GM10847 (cell line): Measurements from ENCODE around the gene PTPRC.

Source experiments
- POLR2A ChIP-seq: IDR thresholded peaks from 2 replicates; pipeline ENCODE4 v1.6.1; 2011; ENCODE audit not compliant: insufficient read length; ENCODE audit errors: extremely low read depth

The PTPRC gene

GRCh38 chr1:198612471-198613260, 26.2 kb upstream of the PTPRC start:
- no peak for TF ChIP-seq POLR2A

DNA sequence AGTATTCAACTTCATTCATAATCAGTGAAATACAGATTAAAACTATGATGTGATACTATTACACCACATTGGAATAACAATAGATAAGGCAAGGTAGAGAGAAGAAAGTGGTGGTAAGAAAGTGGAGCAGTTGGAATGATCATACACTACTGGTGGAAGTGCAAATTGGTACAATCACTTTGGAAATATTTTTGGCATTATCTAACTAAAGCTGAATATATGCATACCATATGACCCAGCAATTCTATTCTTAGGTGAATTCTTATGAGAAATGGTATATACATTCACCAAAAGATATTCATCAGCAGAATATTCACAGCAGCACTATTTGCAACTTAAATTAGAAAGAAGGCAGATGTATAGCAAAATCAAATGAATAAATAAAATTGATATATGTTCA, 21.4 kb upstream of the PTPRC start:
- TF ChIP-seq POLR2A: no peak

DNA sequence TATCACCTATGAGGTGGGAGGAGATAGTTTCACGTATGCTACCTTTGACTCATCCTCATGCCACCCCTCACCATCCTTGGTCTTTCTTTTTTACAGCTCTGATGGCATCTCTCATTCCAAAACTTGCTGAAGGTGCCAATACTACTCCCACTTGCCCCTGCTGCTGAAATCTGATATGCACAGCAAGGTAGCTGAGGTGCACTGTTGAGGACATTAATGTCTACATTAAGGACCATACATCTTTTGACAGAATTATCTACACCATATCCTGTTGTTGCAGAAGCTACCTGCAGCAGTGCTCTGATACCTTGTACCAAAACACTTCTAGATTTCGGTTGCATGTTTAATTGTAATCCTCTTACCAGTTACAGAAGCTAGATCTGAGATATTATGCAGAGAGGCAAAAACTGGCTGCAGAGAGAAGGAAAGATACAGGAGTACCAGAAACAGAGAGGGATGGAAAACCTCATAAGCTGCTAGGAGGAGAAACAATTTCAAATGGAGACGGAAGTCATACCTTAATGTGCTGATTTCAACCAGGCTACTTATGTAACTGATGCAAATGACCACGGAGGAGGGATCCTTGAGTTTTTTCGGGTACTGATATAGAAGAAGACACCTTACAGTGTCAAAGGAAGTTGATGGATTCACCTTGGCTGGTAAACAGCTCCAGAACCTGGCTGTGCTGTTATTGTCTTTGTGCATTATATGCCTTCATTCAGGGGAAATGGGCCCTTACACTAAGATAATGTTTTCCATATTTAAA, 19.3 kb upstream of the PTPRC start:
- no peak for TF ChIP-seq POLR2A

- no peak for TF ChIP-seq POLR2A
These were observed 18.6 kb upstream of the PTPRC start for GRCh38 chr1:198620218-198620617.

DNA sequence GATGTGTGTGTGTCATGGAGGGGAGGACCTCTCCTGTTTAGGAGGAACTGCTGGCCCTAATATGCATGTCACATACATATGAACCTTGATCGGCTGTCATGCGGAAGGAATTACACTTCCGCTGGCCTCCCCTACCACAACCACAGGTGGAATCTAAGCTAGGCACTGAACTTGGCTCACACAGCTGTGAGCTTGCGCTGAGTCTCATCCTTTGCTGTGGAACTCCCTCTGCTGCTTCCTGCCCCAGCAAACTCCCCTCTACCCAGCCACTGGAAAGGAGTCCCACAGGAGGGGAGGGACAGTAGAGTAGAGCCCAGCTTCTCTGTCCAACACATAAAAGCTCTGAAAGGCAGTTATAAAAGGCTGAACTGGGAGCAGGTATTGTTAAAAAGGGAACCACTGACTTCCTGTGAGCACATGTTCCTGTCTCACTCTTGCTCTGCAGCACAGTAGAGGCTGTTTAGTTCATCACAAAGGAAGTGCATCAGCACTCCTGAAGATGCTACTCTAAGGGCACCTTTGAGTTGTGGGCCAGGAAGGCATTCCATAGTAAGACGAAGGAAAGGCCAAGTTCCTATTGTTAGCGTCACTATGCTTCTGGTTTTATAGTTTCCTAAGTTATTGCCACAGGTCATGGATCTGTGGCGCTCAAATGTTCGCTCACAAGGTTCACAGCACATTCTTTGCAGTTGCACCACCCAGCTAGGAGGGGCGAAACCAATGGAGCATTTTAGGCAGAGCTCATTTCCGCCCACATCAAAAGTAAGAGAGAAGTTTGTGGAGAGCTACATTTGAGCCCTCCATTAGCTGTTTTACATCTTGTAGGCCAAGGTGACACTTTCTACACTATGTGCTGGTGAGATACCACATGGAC, 17.7 kb upstream of the PTPRC start:
- TF ChIP-seq POLR2A: no peak

GRCh38 chr1:198622001-198622400, 16.8 kb upstream of the PTPRC start:
- no peak for TF ChIP-seq POLR2A

DNA sequence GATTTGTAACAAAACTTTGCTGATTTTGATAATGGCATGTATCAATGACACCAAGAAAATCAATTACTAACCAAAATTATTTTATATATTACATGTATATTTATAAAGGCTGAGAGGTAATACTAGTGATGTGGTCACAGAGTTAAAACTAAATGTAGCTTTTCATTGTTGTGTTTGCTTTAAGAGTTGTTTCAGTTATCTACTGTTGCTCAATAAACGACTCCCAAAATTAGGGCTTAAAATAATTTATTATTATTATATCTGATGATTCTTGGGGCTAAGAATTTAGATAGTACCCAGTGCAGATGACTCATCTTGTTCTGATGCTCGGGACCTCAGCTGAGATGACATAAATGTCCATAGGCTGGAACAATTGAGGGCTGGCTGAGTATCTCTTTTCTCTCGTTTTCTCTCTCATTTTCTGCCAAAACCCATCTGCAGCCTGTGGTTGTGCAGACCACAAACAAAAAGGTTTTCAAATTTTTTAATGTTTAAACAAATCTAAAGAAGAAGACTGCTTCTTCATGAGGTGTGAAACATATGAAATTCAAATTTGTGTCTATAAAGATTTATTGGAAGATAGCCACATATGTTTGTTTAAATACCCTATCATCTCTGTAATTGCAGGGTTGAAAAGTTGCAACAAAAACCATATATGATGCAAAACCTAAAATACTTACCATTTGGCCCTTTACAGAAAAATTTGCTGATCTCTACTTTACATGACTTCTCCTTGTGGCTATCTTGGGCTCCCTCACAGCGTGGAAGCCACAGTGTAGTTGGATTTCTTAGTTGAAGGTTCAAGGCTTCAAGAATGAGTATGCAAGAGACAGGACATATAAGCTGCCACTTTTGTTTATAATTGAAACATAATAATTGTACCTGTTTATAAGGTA, 14.8 kb upstream of the PTPRC start:
- TF ChIP-seq POLR2A: no peak

GRCh38 chr1:198624648-198624980, 14.2 kb upstream of the PTPRC start:
- TF ChIP-seq POLR2A: no peak

GRCh38 chr1:198627436-198628066, 11.3 kb upstream of the PTPRC start:
- TF ChIP-seq POLR2A: no peak

- TF ChIP-seq POLR2A: no peak
These were observed 10.8 kb upstream of the PTPRC start for GRCh38 chr1:198628067-198628455.

DNA sequence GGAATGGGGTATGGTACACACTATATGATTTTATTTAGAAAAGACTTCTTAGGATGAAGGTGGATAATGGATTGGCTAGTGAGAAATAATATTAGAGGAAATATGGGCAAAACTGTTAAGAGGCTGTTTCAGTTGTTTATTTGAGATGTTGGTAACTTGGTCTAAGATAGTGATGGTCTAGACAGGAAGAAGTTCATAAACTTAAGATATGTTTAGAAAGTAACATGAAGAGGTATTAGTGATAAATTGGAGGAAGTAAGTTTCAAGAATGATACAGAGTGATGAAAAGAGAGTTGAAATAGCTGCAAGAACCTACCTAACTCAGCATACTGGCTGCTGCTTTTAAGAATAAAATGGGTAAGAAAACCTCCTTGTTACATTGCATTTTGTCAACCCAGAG, 9.2 kb upstream of the PTPRC start:
- no peak for TF ChIP-seq POLR2A

DNA sequence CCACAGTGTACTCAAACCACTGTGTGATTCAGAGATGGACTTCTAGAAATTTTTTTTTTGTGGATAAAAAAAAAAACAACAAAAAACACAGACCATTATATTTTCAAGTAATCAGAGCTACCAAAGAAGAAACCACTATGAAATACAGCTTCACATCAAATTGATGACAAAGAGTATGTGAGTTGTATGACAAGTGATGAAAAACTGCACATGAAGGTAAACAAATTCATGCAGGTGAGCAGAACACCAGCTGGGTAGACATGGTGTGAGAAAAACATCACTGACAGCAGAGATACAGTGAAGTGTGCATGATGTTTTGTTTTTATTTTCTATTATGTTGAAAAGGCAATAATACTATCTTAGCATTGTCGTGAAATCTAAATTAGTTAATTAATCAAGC, 8.0 kb upstream of the PTPRC start:
- no peak for TF ChIP-seq POLR2A

DNA sequence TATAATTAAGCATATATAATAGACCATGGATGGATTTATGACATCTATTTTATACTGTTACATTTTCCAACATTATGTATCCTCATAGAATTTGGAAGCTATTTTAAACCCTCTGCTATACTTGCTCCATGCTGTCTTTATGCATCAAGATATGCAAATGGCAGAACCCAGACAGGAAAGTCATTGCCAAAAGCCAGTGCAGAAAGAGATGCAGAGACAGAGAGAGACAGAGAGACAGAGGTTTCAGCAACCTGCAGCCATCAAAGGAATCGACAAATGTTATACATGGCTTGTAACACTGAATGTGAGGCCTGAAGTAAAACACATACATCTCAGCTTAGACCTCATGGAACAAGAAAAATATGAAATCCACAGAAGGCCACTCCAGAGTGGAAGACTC, 7.5 kb upstream of the PTPRC start:
- TF ChIP-seq POLR2A: no peak

- TF ChIP-seq POLR2A: no peak
These were observed 6.8 kb upstream of the PTPRC start for GRCh38 chr1:198632007-198632406.
